ENCODE data around the gene CTTNBP2NL.

CTTNBP2NL gene

GRCh38 chr1:112373806-112374205, 22.2 kb upstream of the CTTNBP2NL start:
- no peak overlapping the region for H3K4me3 ChIP-seq (ENCODE audit: low read depth, low read length)
- no peak for TF ChIP-seq CTCF (IDR thresholded peaks at IDR 0.05; ENCODE audit: borderline replicate concordance, insufficient read depth, low read depth, low read length)

- TF ChIP-seq CTCF (IDR thresholded peaks at IDR 0.05; ENCODE audit: borderline replicate concordance, insufficient read depth, low read depth, low read length): no peak
- no peak overlapping the region for H3K4me3 ChIP-seq (ENCODE audit: low read depth, low read length)
These were observed 20.3 kb upstream of the CTTNBP2NL start for GRCh38 chr1:112375701-112376100.

- H3K4me3 ChIP-seq (ENCODE audit: low read depth, low read length): no peak overlapping the region
- TF ChIP-seq CTCF (IDR thresholded peaks at IDR 0.05; ENCODE audit: borderline replicate concordance, insufficient read depth, low read depth, low read length): no peak
These were observed 15.7 kb upstream of the CTTNBP2NL start for GRCh38 chr1:112380356-112380755.

- TF ChIP-seq CTCF (IDR thresholded peaks at IDR 0.05; ENCODE audit: borderline replicate concordance, insufficient read depth, low read depth, low read length): no peak
- no peak overlapping the region for H3K4me3 ChIP-seq (ENCODE audit: low read depth, low read length)
These were observed 14.5 kb upstream of the CTTNBP2NL start for GRCh38 chr1:112381324-112382076.

GRCh38 chr1:112383759-112384370, 12.1 kb upstream of the CTTNBP2NL start:
- no peak for TF ChIP-seq CTCF (IDR thresholded peaks at IDR 0.05; ENCODE audit: borderline replicate concordance, insufficient read depth, low read depth, low read length)
- no peak overlapping the region for H3K4me3 ChIP-seq (ENCODE audit: low read depth, low read length)

- TF ChIP-seq CTCF (IDR thresholded peaks at IDR 0.05; ENCODE audit: borderline replicate concordance, insufficient read depth, low read depth, low read length): no peak
- no peak overlapping the region for H3K4me3 ChIP-seq (ENCODE audit: low read depth, low read length)
These were observed 9.8 kb upstream of the CTTNBP2NL start for GRCh38 chr1:112386024-112386723.
